Trophoblast cell (in vitro differentiated cells and primary cell): ENCODE results near the gene SGMS1.

ENCODE experiments used
- DNase-seq, 2 donors: peaks; one replicate each; pipeline ENCODE4 v3.0.0-alpha.2; 2016
- H2AFZ ChIP-seq: 2 replicates; pipeline ENCODE4 v1.6.1; 2013; ENCODE audit warnings: low read length, moderate library complexity, mild to moderate bottlenecking; ENCODE audit not compliant: insufficient read depth, poor library complexity
- H2AK5ac ChIP-seq: 2 replicates; pipeline ENCODE4 v1.6.1; 2013; ENCODE audit warnings: mild to moderate bottlenecking, low read length
- H2BK120ac ChIP-seq: 2 replicates; pipeline ENCODE4 v1.6.1; 2013; ENCODE audit warnings: low read length, mild to moderate bottlenecking, moderate library complexity; ENCODE audit not compliant: insufficient read depth, poor library complexity
- H2BK12ac ChIP-seq: 2 replicates; pipeline ENCODE4 v1.6.1; 2013; ENCODE audit warnings: mild to moderate bottlenecking, low read length, moderate library complexity
- H2BK5ac ChIP-seq: 2 replicates; pipeline ENCODE4 v1.6.1; 2013; ENCODE audit warnings: low read length, low read depth, moderate library complexity, mild to moderate bottlenecking; ENCODE audit not compliant: poor library complexity
- H3K14ac ChIP-seq: 2 replicates; pipeline ENCODE4 v1.6.1; 2013; ENCODE audit warnings: mild to moderate bottlenecking, low read length
- H3K18ac ChIP-seq: 2 replicates; pipeline ENCODE4 v1.6.1; 2013; ENCODE audit warnings: mild to moderate bottlenecking, low read length
- H3K23ac ChIP-seq: 2 replicates; pipeline ENCODE4 v1.6.1; 2013; ENCODE audit warnings: low read length
- H3K27ac ChIP-seq: 2 replicates; pipeline ENCODE4 v1.5.1; 2013; ENCODE audit warnings: low read depth, mild to moderate bottlenecking, inconsistent platforms, low read length, moderate library complexity
- H3K27me3 ChIP-seq: 2 replicates; pipeline ENCODE4 v1.6.1; 2013; ENCODE audit warnings: inconsistent platforms, mild to moderate bottlenecking, low read length, moderate library complexity; ENCODE audit not compliant: insufficient read depth
- H3K36me3 ChIP-seq, 2 experiments: 1 replicate in 1 of 2; 2 replicates in 1 of 2; pipeline ENCODE4 v1.6.1; 2013; ENCODE audit warnings: low read length in 2 of 2, mild to moderate bottlenecking in 2 of 2, moderate library complexity in 1 of 2; ENCODE audit not compliant: insufficient read depth in 2 of 2, control insufficient read depth in 1 of 2
- H3K4ac ChIP-seq: 2 replicates; pipeline ENCODE4 v1.6.1; 2013; ENCODE audit warnings: low read depth, mild to moderate bottlenecking, low read length, moderate library complexity
- H3K4me1 ChIP-seq, 2 experiments: 1 replicate in 1 of 2; 2 replicates in 1 of 2; pipeline ENCODE4 v1.6.1; 2013; ENCODE audit warnings: low read length in 2 of 2, mild to moderate bottlenecking in 2 of 2, moderate library complexity in 1 of 2; ENCODE audit not compliant: insufficient read depth in 2 of 2, control insufficient read depth in 1 of 2
- H3K4me2 ChIP-seq: 2 replicates; pipeline ENCODE4 v1.6.1; 2013; ENCODE audit warnings: inconsistent platforms, mild to moderate bottlenecking, low read length, moderate library complexity
- H3K4me3 ChIP-seq: 2 replicates; pipeline ENCODE4 v1.5.1; 2013; ENCODE audit warnings: mild to moderate bottlenecking, low read depth, low read length, inconsistent platforms
- H3K79me1 ChIP-seq: one replicate; pipeline ENCODE4 v1.6.1; 2013; ENCODE audit warnings: low read length
- H3K79me2 ChIP-seq: 2 replicates; pipeline ENCODE4 v1.6.1; 2013; ENCODE audit warnings: low read length, mild to moderate bottlenecking; ENCODE audit not compliant: control insufficient read depth, insufficient read depth, poor library complexity
- H3K9ac ChIP-seq: 2 replicates; pipeline ENCODE4 v1.6.1; 2013; ENCODE audit warnings: mild to moderate bottlenecking, low read length
- H3K9me3 ChIP-seq: 2 replicates; pipeline ENCODE4 v1.6.1; 2013; ENCODE audit warnings: low read depth, mild to moderate bottlenecking, control low read depth, inconsistent platforms, low read length; ENCODE audit not compliant: insufficient read depth
- H4K12ac ChIP-seq: 2 replicates; pipeline ENCODE4 v1.6.1; 2013; ENCODE audit warnings: low read depth, mild to moderate bottlenecking, low read length, moderate library complexity
- H4K8ac ChIP-seq: 2 replicates; pipeline ENCODE4 v1.6.1; 2013; ENCODE audit warnings: low read depth, mild to moderate bottlenecking, low read length, moderate library complexity
- H4K91ac ChIP-seq: one replicate; pipeline ENCODE4 v1.6.1; 2013; ENCODE audit warnings: low read depth, mild to moderate bottlenecking, low read length, moderate library complexity
- WGBS: extraction: QIAGEN DNeasy Blood & Tissue Kit; methylation state at CpG from one replicate; pipeline ENCODE4 v1.1.7; 2013; ENCODE audit warnings: missing lambda C conversion rate; ENCODE audit not compliant: insufficient read length, insufficient coverage; ENCODE audit errors: extremely low coverage; 5-methylcytosine and 5-hydroxymethylcytosine counted together

The SGMS1 gene

GRCh38 chr10:50438049-50438936 lies 185.5 kb downstream of the SGMS1 start:
- no CpG with 5 or more reads among the region's 6 CpGs for WGBS
- Histone ChIP-seq H3K4me2 (no peak overlapping the region), H2BK12ac (no peak overlapping the region), H3K9me3 (no peaks in the 10 kb centered on the region), H3K18ac (no peak overlapping the region), H3K14ac (no peak overlapping the region), H3K23ac (no peak overlapping the region), H2AK5ac (no peak overlapping the region), H3K36me3 (no peaks in the 10 kb centered on the region), H3K27ac (no peak overlapping the region), H2AFZ (no peak overlapping the region), H4K8ac (no peak overlapping the region), H2BK120ac (no peak overlapping the region), H4K91ac (no peak overlapping the region), H3K9ac (no peak overlapping the region), H3K79me2 (no peaks in the 10 kb centered on the region), H4K12ac (no peak overlapping the region), H3K27me3 (no peaks in the 10 kb centered on the region), H3K4me3 (no peak overlapping the region), H3K4ac (no peak overlapping the region), H3K79me1 (no peaks in the 10 kb centered on the region), H2BK5ac (no peak overlapping the region), H3K4me1 (no peaks in the 10 kb centered on the region)
- no peak for DNase-seq

GRCh38 chr10:50437248-50437647 lies 186.5 kb downstream of the SGMS1 start:
- Histone ChIP-seq H2BK12ac (no peak overlapping the region), H3K4ac (no peak overlapping the region), H2BK5ac (no peak overlapping the region), H3K27ac (no peak overlapping the region), H2AK5ac (no peak overlapping the region), H3K79me1 (no peaks in the 10 kb centered on the region), H4K8ac (no peak overlapping the region), H3K27me3 (no peaks in the 10 kb centered on the region), H3K4me2 (no peak overlapping the region), H3K4me1 (no peaks in the 10 kb centered on the region), H3K23ac (no peak overlapping the region), H4K91ac (no peak overlapping the region), H3K18ac (no peak overlapping the region), H2AFZ (no peak overlapping the region), H3K36me3 (no peaks in the 10 kb centered on the region), H3K9me3 (no peaks in the 10 kb centered on the region), H4K12ac (no peak overlapping the region), H2BK120ac (no peak overlapping the region), H3K9ac (no peak overlapping the region), H3K79me2 (no peaks in the 10 kb centered on the region), H3K14ac (no peak overlapping the region), H3K4me3 (no peak overlapping the region)
- no peak for DNase-seq
- no CpG with 5 or more reads among the region's 1 CpG for WGBS

- Histone ChIP-seq H3K27me3 (no peaks in the 10 kb centered on the region), H3K79me1 (no peaks in the 10 kb centered on the region), H3K4me2 (no peak overlapping the region), H2AK5ac (no peak overlapping the region), H3K79me2 (no peaks in the 10 kb centered on the region), H3K4me3 (no peak overlapping the region), H2AFZ (no peak overlapping the region), H3K18ac (no peak overlapping the region), H4K12ac (no peak overlapping the region), H3K23ac (no peak overlapping the region), H3K9ac (no peak overlapping the region), H2BK120ac (no peak overlapping the region), H3K9me3 (no peaks in the 10 kb centered on the region), H3K4ac (no peak overlapping the region), H3K36me3 (no peaks in the 10 kb centered on the region), H2BK5ac (no peak overlapping the region), H2BK12ac (no peak overlapping the region), H4K8ac (no peak overlapping the region), H3K4me1 (no peaks in the 10 kb centered on the region), H3K14ac (no peak overlapping the region), H4K91ac (no peak overlapping the region), H3K27ac (no peak overlapping the region)
- WGBS, result no CpG with 5 or more reads among the region's 4 CpGs
- no peak for DNase-seq
These were observed 187.0 kb downstream of the SGMS1 start for GRCh38 chr10:50436805-50437204.

GRCh38 chr10:50432211-50433009 lies 191.3 kb downstream of the SGMS1 start:
- Histone ChIP-seq H3K4me3 (no peak overlapping the region), H4K12ac (no peak overlapping the region), H2BK12ac (no peak overlapping the region), H3K79me2 (no peaks in the 10 kb centered on the region), H3K18ac (no peak overlapping the region), H2AFZ (no peak overlapping the region), H2BK5ac (no peak overlapping the region), H3K4ac (no peak overlapping the region), H2BK120ac (no peak overlapping the region), H3K79me1 (no peaks in the 10 kb centered on the region), H3K4me1 (no peaks in the 10 kb centered on the region), H3K4me2 (no peak overlapping the region), H3K9ac (no peak overlapping the region), H3K27ac (no peak overlapping the region), H2AK5ac (no peak overlapping the region), H3K9me3 (no peaks in the 10 kb centered on the region), H4K8ac (no peak overlapping the region), H3K14ac (no peak overlapping the region), H3K27me3 (no peaks in the 10 kb centered on the region), H4K91ac (no peak overlapping the region), H3K23ac (no peak overlapping the region), H3K36me3 (no peaks in the 10 kb centered on the region)
- no CpG with 5 or more reads among the region's 1 CpG for WGBS
- DNase-seq, result no peak
